Stimulated activated CD4-positive, alpha-beta T cell treated with anti-CD3 and anti-CD28 coated beads, Interleukin-2, amount 100 ng/mL, for 24 hours (primary cell): Measurements from ENCODE around the gene CCDC116.
"Not testable (repeated sequence)": the region's sequence is repeated elsewhere in the genome, so short reads cannot be mapped to it uniquely, and the experiment has no call there.

Source experiments
- DNase-seq, 2 donors: peaks; one replicate each; pipeline ENCODE4 v3.0.0-alpha.2; 2020

The CCDC116 gene

DNA sequence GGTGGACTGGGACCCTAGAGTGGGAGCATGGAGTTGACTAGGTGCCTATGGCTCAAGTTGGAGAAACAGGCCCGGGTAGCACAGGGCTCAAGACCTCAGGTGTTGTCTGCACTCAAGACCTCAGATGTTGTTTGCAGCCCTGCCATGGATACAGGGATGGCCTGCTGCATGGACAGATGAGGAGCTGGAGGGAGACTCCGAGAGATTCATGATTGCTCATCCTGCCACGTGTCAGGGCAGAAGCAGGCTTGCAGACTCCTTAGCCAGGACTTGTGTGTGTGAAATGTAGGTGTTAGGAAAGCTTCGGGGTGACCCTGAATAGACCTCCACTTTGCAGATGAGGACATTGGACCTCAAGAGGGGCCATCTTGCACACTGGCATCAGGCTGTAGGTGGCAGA, 921 bp downstream of the CCDC116 start:
- DNase-seq = no peak

DNA sequence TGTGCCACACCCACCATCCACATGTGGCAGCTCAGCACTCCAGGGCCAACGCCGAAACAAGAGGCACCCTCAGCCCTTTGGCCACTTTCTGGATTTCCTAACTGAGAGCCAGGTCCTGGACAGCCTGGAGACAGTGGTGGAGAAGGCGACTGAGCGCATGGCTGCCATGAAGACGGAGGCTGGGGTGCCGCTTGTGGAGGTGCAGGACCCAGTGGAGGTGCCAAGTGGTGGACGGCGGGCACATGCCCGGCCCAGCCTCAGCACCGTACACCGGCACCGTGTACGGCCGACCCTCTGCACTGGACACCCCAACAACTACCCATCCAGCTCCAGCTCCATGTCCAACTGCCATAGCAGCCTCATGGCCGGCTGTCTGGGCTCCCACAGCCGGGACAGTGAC, 1.5 kb downstream of the CCDC116 start:
- no peak for DNase-seq

DNA sequence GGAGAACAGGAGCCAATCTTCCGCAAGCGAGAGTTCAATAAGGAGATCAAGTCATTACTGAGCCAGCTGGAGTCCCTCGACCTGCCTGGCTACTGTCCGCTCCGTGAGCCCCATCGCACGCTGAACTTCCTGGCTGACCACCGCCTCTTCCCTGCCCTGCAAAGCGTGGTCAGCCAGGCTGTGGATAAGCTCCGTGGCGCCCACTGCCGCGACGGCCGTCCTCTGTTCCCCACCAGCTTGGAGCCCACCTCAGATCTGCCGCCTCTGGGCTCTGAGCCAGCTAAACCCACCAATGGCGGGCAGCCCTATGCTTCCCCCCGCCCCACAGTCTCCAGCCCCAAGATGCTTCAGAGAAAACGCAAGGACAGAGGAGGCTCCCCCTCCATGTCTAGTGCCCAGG, 2.3 kb downstream of the CCDC116 start:
- DNase-seq = no peak

DNA sequence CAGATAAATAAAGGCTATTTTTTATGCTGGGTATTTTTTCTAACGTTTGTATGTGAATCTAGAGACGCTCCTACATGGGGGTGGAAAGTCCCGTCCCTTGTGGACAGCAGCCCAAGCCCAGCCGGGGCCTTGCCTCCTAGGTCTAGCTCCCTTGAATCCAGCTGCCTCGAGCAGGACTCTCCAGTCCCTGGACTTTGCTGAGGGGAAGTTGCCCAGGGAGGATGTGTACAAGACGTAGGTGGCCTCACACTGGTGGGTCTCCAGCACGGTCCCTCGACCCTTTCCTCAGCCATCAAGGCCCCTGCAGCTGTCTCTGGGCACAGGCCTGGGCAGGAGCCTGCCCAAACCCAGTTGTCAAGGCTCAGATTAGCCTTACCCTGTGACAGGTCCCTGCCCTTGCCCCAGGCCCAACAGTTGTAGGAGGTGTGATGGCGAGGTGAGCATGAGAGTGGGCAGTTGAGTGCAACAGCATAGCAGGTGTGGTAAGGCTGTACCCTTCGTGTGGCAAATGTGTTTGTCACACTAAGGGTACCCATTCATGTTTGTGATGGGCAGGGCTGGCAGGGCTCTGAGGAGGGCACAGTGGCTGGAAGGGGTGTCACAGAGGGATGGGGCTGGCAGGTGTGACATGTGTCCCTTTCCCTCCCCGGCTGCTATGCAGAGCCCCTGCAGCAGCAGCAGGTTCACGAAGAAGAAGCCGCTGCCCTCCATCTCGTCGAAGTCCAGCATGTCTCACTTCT, 3.4 kb downstream of the CCDC116 start:
- DNase-seq = no peak

DNA sequence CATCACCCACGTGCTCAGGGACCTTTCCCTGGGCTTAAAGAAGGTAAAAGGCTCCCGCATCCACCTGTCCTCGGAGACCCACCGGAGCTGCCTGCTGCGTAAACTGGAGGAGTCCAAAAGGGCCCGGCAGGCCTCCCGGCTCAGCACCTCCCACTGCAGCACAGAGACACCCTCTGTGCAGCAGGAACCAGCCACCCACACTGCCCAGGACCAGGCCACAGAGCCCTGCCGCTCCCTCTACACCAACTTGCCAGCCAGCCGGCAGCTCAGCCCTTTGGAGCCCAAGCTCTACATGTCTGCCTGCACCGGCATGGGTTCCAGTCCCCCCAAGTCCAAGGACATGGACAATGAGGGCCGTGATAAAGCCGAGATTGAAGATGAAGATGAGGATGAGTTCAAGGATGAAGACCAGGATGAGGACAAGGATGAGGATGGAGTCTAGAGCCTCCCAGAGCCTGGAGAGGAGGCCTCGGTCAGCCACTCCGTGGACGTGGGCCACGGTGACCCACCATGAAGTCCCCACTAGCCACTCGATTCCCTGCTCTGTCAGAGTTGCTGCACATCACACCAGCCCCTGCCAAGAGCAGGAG, 4.2 kb downstream of the CCDC116 start:
- no peak for DNase-seq

DNA sequence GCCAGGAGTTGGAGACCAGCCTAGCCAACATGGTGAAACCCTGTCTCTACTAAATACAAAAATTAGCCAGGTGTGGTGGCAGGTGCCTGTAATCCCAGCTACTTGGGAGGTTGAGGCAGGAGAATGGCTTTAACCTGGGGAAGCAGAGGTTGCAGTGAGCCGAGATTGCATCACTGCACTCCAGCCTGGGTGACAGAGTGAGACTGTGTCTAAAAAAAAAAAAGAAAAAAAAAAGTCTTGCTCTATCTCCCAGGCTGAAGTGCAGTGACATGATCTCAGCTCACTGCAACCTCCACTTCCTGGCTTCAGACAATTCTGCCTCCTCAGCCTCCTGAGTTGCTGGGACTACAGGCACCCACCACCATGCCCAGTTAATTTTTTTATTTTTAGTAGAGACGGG, 4.9 kb downstream of the CCDC116 start:
- not testable (repeated sequence) for DNase-seq

DNA sequence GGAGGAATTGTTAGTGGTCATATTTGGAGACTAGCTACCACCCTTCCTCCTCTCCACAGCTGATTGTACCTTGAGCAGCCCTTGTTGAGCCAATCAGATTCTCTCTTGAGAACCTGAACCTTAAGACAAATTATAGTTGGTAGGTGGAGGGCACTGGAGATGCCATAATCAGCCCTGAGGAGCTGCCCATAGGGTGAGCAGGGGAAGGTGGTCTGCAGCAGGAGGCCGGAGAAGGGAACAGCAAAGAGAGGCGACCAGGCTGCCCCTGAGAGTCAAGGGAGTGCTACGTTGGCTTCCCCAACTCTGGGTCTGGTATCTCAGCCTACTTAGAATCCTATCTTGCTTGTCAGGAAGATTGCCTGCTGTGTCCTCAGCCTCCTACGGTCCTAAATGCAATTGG, 6.8 kb downstream of the CCDC116 start:
- DNase-seq = no peak

DNA sequence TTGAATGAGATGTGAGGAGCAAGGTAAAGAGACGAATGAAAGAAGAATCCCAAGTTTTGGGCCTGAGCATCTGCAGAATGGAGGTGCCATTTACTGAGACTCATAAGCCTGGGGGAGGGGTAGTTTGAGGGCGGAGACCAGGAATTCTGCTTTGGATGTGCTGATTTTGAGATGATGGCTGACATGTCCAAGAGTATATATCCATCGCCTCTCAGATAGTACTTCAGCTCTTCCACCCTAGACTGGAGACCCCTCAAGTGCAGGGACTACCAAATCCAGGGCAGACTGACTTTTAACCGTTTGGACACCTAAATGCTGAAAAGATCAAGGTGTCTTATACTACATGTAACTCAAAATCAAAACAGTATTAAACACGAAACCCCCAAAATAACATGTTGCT, 8.2 kb downstream of the CCDC116 start:
- no peak for DNase-seq

DNA sequence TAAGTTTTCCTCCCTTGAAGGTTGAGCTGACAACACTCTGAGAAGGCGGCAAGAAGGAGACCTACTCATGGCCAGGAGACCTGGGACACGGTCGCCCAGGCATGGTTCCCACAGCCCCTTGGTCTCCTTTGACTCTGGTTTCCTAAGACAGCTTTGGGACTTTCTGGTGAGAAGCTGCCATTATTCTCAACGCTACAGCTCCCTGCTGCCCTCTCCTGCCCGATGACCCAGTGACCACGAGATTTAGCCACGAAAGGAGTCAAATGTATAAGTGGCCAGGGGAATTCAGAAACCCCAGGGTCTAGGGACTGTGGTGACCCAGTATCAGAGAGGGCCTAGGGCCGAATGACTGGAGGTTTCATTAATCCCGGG, 8.8 kb downstream of the CCDC116 start:
- DNase-seq = no peak

DNA sequence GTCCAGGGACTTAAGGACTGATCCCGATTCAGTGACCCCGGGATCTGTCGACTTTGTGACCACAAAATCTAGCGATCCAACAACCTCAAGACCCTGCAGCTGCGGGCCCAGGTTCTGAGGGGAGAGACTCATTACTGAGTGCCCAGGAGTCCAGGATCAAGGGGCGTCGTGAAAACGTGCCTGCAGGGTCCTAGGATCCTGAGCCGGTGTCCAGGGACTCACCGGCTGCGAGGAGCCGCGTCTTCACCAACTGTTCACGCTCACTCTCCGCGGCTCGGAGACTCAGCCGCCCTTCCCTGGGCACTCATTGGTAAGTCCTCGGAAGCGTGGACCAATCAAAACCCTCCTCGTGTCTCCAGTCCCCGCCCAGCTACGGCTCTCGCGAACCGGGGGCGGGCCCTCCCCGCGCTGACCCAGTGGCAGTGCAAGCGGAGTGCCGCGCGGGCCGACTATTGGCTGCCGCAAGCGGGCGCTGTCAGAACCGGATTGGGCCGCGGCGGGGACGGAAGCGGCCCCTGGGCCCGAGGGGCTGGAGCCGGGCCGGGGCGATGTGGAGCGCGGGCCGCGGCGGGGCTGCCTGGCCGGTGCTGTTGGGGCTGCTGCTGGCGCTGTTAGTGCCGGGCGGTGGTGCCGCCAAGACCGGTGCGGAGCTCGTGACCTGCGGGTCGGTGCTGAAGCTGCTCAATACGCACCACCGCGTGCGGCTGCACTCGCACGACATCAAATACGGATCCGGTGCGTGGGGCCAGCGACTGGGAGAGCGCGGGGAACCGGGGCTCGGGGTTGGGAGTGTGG, 9.4 kb downstream of the CCDC116 start, which contains the start of gene SDF2L1:
Gene SDF2L1 (plus strand): TSS at position 514 of the 795 bp plus-strand sequence. CDS start 35 bp downstream, at position 549.
- DNase-seq = peak; percentile 98

DNA sequence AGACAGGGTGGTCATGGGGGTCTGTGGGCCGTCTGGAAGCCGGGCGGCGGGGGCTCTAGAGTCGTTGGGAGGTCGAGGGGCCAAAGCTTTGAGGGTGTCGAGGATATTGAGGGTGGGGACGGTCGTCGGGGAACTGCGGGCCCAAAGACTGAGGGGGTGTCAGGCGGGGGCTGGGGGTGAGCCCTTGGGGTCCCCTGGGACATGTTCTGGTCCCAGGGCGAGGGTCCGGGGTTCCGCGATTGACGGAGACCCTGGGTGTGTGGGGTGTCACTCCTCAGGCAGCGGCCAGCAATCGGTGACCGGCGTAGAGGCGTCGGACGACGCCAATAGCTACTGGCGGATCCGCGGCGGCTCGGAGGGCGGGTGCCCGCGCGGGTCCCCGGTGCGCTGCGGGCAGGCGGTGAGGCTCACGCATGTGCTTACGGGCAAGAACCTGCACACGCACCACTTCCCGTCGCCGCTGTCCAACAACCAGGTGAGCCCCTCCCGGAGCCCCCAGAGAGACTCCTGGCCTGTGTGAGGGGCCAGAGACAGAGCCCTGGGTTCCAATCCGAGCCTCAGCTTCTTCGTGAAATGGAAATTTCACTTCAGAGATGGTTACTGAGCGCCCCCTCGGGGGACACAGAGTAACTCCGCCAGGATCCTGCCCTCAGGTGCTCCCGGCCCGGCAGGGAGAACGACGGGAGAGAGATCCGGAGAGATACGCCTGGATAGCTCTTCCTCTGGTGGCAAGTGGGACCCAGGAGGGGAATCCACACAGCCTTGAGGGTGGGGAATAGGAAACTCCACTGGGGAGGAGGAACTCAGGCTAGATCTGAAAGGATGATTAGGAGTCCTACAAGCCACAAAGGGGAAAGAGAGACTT, 10.3 kb downstream of the CCDC116 start:
- peak; percentile 72 to 73 for DNase-seq

DNA sequence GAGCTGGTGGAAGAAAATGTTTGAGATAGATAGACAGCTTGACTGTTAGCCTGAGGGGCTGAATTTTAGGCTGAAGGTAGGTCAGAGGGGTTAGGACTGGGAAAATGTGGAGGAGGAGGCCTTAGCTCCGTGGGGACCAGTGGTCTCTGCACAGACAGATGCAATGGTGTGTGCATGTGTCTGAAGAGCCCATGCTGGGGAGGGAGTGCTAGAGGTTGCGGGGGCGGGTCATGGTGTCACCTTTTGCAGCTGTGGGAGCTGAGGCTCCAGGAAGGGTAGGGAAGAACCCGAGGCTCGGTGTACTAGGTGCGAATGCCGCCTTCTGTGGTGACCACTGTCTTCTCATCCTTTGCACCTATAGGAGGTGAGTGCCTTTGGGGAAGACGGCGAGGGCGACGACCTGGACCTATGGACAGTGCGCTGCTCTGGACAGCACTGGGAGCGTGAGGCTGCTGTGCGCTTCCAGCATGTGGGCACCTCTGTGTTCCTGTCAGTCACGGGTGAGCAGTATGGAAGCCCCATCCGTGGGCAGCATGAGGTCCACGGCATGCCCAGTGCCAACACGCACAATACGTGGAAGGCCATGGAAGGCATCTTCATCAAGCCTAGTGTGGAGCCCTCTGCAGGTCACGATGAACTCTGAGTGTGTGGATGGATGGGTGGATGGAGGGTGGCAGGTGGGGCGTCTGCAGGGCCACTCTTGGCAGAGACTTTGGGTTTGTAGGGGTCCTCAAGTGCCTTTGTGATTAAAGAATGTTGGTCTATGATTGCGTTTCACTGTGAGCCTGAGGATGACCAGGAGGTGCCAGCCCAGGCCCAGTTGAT, 11.2 kb downstream of the CCDC116 start:
- no peak for DNase-seq

DNA sequence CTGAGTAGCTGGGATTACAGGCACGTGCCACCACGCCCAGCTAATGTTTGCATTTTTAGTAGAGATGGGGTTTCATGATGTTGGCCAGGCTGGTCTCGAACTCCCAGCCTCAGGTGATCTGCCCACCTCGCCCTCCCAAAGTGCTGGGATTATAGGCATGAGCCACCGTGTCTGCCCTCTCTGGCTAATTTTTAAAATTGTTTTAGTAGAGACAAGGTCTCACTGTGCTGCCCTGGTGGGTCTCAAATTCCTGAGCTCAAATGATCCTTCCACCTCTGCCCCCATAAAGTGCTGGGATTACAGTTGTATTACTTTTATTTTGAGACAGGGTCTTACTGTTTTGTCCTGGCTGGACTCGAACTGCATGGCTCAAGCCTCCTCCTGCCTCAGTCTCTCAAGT, 13.0 kb downstream of the CCDC116 start:
- DNase-seq = not testable (repeated sequence)

DNA sequence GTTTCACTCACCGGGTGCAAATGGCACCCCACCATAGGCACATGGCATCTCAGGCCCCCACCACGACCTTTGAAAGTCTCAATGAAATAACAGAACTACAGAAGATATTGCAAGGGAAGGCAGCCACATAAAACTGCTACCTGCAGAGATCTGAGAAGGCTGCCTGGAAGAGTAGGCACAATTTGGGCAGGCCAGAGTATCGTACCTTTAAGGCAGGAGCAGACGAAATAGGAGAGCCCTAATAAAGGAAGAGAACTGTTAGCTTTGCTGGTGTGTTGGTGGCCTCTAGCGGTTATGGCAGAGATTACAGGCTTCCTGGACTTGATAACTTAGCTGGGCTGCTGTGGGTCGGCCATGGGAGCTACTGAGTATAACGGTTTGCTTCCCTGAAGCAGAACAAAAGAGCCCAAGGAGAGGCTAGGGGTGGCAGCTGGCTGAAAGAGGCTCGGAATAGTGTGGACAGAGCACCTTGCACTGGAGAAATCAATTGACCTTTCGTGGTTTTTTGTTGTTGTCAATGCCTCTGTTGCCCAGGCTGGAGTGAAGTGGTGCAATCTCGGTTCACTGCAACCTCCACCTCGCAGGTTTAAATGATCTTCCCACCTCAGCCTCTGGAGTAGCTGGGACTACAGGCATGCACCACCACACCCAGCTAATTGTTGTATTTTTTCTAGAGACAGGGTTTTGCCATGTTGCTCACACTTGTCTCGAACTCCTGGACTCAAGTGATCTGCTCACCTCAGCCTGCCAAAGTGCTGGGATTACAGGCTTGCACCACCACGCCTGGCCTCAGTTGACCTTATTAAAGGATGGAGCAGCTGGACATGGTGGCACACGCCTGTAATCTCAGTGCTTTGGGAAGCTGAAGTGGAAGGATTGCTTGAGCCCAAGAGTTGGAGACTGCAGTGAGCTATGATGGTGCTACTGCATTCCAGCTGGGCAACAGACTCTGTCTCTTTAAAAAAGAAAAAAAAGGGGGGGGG, 14.3 kb downstream of the CCDC116 start:
- DNase-seq = peak; percentile 75 to 80

DNA sequence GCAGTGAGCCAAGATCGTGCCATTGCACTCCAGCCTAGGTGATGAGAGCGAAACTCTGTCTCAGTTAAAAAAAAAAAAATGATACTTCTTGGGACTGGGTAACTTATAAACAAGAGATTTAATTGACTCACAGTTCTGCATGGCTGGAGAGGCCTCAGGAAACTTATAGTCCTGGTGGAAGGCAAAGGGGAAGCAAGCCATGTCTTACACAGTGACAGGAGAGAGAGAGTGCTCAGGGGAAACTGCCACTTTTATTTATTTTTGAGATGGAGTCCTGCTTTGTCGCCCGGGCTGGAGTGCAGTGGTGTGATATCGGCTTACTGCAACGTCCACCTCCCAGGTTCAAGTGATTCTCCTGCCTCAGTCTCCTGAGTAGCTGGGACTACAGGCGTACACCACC, 17.7 kb downstream of the CCDC116 start:
- DNase-seq = no peak

DNA sequence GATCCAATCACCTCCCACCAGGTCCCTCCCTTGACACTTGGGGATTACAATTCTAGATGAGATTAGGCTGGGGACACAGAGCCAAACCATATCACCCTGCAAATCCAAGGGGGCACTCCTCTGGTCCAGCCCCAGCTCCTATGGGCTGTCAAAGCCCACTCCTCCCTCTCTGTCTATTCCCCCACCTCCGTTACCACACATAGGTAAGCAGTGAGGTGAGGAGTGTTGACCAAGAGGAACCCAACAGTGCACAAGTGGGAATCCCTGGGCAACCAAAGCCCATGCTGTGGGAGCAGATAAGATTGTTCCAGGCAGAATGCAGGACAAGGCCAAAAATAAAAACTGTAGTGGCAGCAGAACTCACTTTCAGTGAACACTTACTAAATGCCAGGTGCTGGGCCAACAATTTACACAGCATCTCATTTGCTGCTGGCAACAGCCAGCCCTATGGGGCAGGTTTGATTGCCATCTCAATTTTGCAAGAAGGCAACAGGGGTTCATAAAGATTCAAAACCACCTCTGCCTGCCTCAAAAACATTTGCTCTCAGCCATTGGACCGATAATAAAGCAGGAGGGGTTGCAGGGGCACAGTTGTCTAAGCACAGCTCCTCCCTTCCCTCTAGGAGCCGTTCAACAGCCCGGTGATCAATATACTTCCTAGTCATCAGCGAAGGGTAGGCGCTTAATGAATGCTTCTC, 18.4 kb downstream of the CCDC116 start:
- no peak for DNase-seq

DNA sequence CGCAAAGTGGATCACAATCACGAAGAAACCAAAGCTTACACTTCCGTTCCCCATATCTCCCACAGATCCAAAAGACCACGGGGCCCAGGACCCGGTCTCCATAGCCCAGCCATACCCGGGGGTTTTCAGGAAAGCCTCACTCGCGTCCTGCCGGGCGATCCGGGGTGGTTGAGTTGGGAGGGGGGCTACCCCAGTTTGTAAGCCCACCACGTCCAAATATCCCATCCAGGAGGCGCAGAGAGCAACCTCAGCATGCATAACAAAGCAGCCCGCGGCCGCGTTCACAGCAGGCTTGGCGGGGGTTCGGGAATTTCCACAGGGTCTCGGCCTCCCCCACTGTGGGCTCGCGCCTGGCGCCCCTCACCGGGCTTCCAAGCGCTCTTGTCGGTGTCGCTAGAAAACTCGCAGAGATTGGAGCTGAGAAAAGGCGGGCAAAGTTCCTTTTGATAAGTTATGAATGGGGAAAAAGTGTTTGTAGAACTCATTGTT, 19.0 kb downstream of the CCDC116 start:
- DNase-seq = no peak

DNA sequence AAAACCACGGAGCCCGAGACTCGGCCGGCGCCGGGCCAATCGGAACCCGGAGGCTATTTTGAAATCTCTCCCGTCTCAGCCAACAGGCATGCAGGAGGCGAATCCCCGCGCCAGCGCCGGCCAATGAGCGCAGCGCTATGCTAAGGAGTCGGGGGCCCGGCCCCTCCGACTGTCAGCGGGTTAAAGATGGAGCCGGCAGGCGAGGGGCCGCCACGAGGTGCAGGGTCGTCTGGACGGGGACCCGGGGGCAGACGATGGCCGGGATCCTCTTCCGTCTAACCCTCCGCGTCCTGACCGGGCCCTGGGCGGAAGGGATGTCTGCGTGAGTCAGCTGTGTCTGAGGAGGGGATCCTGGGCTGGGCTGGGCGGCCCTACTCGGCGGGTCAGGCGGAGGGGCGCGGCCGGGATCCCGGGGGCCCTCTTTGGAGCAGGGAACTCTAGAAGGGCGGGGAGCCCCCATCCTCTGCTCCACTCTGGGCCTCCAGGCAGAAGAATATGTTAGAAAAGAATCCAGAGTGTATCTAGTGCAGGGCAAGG, 19.5 kb downstream of the CCDC116 start:
- peak; percentile 84 to 92 for DNase-seq
